DMS79 (cell line): Measurements from ENCODE around the gene UGT1A7.

Source experiments
- DNase-seq: peaks from one replicate; lab custom pipeline; 2025; lab: John Stamatoyannopoulos, UW

UGT1A7 gene

DNA sequence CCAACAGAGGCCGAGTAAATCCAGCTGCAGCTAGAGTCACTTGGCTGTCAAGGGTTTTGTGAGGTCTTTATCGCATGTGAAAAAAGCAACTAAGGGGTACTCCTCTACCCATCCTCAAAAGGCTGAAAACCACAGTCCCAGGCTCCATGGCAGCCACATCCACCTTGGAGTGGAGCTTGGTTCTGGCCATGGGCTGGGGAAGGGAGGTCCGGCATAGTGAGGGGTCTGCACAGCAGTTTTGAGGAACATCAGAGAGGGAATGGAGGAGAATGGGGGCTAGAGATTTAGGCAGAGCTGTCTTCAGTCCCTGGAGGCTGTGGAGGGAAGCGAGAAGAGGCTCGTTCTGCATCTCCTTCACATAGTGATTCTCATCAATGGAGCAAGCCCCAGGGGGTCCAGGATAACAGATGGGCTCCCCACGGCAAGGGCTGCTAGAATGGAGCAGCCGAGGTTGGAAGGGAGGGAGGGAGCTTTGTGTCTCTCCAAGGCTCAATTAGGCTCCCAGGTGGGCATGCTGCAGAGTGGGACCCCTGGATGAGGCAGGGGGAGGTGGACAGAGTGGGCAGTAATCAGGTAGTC, 117.5 kb downstream of the UGT1A7 start:
- no peak for DNase-seq

DNA sequence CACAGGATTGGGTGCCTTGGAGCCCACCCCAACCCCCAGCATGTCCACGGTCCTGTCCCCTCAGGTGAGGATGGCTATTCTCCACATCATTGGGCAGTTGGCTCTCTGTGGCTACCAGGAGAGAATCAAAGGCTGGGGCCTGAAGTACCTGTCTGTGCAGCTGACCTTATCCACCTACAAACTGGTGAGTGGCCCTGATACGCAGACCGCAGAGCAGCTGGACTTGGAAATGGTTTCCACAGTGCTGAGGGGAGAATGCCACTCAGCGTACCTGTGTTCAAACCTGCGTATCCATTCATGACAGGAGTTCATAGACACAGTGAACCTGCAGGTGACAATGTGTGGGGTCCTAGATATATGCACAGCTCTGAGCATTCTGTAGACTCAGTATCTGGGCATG, 118.0 kb downstream of the UGT1A7 start:
- no peak for DNase-seq

DNA sequence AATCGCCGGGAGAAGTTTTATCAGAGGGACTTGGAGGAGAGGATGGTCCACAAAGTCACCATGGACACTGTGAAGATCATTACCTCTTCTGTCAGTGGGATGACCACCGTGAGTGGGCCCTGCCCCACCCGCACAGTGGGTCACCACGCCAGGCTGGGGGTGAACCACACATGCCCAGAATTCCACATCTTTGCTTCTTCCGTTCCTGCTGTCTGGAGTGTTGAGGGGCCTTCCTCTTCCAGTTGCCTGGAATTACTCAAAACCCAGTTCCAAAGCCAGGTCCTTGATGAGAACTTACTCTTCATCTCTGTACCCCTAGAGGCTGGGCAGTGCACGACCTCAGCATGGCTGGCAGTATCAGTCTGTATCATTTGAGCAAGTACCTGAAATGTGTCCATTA, 118.5 kb downstream of the UGT1A7 start:
- no peak for DNase-seq

DNA sequence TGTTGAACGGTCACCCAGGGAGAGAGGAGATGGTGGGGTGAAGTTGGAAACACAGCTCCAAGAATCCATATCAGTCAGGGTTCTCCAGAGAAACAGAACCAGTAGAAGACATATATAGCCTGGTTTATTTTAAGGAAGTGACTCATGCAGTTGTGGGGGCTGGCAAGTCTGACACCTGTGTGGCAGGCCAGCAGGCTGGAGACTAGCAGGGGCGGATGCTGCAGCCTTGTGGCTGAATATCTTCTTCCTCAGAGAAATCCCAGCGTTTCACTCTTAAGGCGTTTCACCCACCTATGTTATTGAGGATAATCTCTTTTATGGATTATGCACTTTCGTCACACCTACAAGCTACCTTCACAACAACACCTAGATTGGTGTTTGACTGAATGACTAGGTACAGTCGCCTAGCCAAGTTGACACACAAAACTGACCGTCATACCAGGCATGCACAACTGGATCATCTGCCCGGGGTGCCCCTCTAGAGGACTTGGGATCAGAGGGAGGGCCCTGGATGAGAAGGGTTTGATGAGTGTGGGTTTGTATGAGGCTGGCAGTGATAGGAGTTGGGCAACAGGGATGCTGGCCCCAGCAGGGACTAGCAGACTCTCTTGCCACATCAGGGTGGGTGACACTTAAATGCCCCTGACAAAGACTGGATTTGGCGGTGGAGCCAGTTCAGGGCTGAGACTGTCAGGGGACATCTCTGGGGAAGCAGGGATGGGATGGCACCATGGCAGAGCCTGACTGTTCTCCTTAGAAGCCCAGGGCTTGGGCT, 119.8 kb downstream of the UGT1A7 start:
- DNase-seq, result no peak

DNA sequence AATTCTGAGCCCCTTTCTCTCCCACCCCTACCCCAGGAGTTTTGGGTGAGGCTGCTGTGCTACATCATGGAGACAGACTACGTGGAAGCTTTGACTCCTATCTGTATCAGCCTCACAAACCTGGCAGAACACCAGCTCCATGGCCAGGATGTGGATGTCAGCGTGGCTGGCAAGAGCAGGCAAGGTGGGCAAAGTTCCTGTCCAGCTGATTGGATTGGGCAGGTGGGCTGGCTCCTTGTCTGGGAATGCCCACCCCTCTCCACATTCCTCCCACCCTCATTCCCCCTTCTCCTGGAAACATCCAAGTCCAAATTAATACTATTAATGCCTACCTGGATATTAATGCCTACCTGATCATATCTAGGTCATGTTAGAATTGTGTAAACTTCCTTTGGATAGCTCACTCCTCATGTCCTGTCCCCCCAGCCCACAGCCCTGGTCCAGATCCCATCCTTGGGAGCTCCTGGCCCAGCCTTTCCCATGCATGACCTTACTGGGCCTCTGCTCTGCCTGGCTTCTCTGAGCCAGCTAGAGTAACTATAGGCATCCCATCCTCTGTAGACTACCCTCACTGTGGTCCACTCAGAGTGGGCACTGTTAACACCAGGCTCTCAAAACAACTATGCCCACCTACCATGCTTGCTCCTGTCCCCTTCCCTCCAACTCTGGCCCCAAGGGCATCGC, 120.6 kb downstream of the UGT1A7 start:
- DNase-seq, result no peak

DNA sequence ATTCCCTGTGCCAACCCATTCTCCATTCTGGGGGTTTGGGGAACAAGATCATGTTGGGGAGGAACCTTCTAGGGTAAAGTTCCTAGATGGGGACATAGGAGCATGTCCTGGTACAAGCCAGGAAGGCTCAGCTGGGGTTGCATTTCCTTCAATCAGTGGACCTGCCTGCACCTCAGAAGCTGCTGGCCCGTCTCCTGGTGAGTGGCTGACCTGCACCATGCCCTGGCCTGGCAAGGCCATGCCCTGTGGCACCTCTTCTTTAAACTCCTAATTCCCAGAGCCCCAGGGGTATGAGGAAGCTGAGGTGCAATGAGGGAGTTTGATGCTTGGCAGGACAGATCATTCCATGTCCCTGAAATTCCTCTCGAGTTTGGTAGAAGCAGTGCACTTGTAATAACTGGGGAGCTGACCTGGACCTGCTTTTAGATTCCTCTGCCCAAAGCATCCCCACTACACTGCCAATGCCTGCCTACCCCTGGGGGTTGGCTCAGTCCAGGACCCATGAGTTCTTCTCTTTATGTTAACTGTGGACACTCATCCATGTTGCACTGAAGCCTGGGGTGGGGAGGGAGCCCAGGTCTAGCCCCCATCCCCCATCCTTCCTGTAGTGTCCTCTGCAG, 121.7 kb downstream of the UGT1A7 start:
- no peak for DNase-seq

DNA sequence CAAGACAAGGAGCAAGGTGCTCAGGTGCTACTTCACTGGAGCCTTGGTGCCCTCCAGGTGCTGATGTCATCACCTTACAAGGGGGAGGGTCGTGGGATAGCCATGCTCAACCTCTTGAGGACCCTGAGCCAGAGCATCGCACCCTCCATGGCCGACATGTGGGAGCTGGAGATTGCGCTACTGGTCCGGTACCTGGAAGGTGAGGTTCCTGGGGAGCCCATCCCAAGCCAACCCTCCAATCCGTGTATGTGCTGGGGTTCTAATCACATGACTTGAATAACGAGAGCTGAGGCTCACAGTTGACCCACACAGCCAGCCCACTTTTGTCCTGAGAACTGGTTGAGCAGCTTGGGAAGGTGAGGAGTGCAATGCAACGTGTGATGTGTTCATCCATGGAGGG, 122.3 kb downstream of the UGT1A7 start:
- no peak for DNase-seq

DNA sequence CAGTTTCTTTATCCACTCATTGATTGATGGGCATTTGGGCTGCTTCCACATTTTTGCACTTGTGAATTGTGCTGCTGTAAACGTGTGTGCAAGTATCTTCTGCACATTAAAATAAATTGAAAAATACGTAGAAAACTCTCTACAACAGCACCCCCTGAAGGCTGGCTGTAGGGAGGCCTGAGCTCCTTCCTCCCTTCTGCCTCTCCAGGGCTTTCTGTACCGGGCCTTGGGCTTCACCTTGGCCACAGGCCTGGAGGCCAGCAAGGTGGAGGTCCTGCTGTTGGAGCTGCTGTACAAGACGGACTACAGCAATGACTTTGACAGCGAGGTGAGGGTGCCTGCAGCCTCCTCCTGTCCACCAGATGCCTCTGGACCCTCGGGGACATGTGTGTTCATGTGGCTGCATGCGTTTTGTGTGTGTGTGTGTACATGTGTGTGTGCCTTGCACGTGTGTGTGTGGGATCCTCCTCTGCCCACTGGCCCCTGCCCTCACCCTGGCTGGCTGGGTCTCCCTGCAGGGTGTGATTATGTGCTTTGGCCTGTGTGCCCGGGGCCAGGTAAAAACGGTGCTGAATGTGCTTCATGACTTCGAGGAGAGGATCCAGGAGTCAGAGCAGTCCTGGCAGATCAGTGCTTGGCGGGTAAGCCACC, 125.6 kb downstream of the UGT1A7 start:
- no peak for DNase-seq

DNA sequence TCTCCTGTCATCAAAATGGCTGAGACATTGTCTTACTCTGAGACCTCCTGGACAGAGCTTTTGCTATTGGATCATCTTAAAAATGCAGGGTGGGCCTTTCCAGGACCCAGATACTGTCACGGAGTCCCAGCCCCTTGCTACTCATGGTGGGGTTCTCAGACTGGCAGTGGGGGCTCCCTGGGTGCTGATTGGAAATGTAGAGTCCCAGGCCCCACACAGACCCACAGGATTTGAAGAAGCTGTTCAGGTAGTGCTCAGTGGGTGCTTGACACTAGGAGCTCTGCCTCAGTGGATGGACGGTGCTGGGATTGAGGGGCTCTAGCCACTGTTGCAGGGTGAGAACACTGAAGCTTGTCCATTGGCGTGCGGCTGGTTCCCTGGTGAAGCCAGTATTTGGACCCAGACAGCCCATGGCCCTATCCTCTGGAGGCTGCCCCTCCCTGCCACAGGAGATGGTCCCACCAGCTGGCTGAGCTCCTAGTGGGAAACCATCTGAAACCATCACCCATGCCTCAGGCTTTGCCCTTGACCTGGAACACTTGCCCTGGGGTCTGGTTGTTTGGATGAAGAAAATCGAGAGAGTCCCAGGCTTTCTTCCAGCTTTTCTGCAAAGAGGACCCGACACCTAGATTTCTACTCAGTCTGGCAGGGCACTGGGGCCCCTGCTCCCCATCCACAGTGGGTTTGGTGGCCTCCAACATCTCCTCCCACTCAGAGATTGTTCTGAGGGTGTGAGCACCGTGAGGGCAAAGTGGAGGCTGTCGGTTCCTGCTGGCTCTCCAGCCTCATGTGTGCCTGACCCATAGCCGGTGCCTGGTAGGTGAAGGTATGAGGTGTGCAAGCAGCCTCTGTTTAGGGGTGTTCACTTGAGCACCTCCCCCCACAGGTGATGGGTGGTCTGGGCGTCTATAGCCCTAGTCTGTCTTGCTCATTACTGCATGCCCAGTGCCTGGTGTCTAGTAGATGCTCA, 126.5 kb downstream of the UGT1A7 start:
- no peak for DNase-seq

DNA sequence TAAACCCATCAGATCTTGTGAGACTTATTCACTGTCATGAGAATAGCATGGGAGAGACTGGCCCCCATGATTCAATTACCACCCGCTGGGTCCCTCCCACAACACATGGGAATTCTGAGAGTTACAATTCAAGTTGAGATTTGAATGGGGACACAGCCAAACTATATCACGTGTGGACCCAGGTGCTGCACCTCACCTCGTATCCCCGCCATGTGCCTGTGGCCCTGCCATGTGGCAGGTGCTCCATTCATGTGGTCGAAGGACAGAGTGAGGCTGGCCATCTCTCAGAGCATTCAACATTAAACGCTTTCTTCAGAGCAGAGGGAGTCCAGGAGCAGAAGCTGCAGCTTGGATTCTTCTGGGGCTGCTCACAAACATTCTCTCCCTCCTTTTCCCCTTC, 128.7 kb downstream of the UGT1A7 start:
- DNase-seq, result no peak

DNA sequence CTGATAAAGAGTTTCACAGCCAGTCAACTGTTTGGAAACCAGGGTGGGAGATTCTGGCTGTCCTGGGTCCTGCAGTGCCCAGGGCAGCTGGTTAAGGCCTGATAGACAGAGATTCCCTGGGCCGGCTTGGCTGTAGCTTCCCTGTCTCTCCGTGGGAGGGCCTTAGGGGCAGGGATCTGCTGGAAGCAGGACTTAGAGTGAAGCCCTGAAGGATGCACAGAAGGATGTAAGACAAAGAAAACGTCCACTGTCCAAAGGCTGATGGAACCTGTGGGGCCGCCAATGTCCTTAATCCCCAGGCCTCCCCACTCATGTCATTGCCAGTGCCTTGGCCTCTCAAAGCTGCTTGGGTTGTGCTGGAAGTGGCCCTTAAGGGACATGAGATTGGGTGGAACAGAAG, 129.4 kb downstream of the UGT1A7 start:
- DNase-seq, result no peak

DNA sequence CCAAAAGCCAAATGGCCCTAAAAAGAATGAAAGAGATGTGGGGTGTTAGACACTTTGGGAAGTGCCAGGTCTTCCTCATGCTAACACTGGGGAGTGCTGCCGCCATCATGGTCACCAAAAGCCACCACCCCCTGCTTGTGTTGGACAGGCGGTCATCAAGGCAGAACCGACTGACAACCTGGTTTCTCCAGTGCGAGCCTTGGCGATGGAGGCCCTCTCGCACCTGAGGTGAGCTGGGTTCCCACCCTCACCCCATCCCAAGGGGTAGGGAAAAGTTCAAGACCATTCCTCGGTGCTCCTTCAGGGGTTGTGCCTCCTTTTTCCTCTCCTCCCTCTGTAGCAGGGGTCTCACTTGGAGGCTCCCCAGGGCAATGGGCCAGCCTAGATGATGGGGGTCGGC, 130.0 kb downstream of the UGT1A7 start:
- DNase-seq, result no peak

DNA sequence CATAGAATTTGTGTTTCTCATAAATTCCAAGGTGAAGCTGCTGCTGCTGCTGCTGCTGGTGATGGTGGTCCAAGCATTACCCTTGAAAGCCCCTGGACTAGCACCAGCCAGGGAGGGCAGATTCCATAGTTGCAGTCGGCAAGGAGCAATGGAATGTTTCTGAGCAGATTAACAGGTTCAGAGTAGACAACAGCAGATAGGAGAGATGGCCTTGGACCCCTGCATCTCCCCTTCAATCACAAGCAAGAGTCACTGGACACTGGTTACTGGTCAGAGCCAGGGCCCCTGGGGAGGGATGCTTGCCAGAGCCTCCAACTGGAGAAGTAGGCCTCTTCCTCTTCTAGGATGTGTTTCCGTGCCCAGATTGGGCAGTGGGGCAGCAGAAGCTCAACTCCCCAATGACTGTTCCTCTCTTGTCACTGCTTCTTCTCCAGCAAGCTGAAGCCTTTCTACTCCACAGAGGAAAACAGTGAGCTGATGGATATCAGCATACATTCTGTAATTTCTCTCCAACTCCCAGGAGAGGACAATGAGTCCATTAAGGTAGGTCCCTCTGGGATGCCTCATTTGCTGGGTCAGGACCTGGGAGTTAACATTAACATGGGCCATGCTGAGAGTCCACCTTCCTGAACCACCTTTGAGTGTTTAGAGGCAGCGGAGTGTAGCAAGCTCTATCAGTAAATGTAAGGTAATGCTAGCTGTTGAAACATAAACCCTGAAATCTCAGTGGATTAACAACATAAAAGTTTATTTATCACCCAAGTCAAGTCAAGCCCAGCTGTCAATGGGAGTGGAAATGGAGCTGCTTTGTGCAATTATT, 131.7 kb downstream of the UGT1A7 start:
- DNase-seq, result no peak

DNA sequence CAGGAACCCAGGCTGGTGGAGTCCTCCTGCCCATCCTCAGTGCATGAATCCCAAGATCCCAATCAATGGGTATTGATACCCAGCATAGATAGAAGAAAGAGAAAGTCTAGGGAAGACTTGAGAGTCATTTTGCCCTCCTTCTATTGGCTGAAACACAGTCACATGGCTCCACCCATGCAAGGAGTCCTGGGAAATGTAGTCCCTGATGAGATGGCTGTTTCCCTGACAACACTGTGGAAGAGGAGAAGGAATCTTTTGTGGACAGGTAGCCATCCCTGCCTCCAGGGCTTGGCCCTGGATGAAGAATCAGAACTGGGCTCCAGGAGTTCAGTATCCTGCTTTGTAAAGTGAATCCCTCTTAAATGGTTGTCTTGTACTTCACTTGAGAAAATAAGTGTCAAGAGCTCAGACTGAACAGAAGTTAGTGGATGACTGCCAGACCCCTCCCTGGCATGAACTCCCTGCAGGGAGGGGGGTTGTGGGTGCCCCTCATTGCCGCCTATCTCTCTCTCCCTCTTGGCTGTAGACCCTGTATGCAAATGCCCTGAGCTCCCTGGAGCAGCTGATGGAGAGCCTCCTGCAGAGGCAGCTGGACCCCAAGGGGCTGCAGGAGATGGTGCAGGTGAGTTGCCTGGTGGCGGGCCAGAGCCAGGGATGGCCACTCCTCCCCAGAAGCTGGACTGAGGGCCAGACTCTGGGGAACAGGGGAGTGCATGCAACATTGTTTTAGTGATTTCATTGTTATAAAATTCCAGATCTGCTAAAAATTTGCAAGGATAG, 132.5 kb downstream of the UGT1A7 start:
- DNase-seq, result no peak

DNA sequence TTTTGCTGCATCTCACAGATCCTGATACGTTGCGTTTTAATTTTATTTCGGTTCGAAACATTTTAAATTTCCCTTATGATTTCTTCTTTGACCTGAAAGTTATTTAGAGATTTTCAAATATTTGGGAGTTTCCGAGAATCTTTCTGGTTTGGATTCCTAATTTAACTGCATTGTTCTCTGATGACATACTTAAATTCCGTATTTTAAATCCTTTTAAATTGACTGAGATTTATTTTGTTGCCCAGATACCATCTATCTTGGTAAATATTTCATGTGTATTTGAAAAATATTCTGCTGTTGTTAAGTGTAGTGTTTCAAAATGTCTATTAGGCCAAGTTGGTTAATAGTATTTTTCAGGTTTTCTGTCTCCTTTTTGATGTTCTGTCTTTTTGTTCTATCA, 134.2 kb downstream of the UGT1A7 start:
- DNase-seq, result no peak

DNA sequence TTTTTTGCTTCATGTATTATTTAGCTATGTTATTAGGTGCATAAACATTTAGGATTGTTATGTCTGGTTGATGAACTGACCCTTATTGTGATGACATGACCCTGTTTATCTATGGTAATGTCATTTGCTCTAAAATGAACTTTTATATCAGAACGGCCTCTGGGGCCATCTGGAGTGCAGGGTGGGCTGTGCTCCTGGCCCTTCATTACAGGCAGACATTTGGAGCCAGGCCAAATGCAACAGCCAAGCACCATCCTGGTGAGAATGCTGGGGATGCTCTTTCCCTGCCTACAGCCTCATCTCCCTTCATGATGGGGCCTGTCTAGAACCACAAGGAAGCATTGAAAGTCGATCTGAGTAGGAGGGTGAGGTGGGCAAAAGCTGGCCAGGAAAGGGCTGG, 134.6 kb downstream of the UGT1A7 start:
- DNase-seq, result no peak

DNA sequence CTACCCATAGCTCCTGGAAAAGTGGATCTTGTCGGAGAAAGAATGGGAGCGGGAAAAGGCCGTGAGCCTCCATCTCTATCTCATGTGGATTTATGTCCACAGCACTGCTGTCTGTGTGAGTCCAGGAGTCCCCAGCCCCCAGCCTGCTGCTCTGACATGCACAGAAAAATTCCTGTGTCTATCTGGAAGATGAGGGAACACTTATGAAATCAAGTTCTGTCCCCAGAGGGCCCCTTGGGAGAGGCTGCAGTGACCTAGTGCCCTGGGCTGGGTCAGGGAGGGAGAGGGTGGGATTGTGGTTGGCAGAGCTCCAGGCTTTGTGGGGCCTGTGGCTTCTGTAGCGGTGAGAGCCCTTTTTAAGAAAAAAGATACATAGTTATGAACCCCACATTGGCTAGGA, 135.1 kb downstream of the UGT1A7 start:
- DNase-seq, result no peak

DNA sequence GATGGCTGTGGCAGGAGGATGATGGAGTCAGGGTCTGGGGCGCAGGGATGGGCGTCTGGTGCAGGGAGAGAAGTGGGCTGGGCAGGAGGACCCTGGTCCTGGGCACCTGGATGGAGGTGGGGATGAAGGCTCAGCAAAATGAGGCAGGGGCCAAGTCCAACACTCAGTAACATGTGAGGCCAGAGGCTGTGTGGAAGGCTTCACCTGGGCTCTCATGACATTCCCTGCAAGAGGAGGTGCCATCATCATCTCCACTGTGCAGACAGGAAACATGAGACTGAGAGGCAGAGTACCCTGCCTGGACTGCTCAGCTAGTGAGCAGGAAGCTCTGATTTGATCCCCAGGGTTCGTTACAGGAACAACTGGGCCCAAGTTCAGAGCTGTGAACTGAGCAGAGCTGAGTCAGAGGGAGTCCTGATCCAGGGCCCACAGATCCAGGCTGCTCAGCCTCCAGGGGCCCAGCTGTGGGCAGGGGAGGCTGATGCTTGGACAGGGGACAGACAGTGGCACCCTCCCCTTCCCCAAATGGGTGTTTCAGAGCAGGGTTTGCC, 135.7 kb downstream of the UGT1A7 start:
- no peak for DNase-seq

DNA sequence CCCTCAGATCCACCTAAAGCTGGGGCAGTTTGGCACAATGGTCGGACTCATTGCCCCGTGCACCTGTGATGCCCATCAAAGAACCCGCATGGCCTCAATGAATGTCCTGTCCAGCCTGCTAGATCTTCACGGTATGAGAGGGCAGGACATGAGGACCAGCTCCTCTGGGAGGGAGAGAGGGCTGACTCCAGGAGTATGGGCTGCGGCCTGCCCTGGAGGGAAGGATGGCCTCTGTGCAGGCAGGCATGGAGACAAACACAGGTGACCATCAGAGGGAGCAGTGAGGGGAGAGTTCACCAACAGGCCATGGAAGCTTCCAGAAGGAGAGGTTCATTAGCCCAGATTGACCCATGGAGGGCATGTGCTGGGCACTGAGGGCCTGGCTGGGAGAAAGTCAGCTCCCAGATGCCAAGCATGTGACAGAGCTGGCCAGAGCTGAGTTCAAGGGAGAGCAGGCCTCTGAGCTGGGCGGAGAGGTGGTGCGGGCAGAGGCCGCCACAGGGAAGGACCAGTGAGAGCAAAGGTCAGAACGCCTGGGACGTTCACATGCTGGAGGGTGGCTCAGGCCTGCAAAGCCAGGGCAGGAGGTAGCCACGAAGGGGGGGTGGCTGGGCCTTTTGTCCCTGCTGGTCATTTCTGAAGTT, 136.4 kb downstream of the UGT1A7 start:
- DNase-seq, result no peak
